Measurements from ENCODE around the gene SMPD2. TPM values are rescaled to one million over a fixed set of nuclear protein-coding genes. Genes with fewer than 3 reads are reported as not detected.

Gene SMPD2
- total RNA-seq, 1 donor from 2014 or later, result 9.8 TPM

DNA sequence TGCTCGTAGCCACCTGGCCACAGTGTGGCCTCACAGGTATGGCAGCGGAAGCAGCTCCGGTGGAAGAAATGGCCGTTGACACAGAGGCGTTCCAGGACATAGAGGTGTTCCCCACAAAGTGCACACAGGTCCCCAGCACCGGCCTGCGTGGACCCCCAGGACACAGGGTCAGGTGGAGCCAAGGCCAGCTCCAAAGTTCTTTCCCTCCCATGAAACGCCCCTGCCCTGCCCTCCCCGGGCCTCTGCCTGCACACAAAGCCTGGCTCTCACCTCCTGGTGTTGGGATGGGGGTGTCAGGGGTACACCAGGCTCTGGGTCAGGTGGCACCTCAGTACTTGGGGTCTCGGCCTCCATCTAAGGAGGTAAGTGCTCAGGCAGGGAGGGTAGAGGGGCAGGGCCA is 6.6 kb downstream of the SMPD2 start:
- no peak for DNase-seq (ENCODE audit: low spot score in 2 of 2, unreplicated experiment in 2 of 2)

GRCh38 chr6:109447878-109448555 is 7.5 kb downstream of the SMPD2 start:
- H3K36me3 Mint-ChIP-seq, result peaks cover 5% of the 10 kb centered on the region
- no peak for DNase-seq (ENCODE audit: low spot score in 2 of 2, unreplicated experiment in 2 of 2)
- TF ChIP-seq, protein P1, sequence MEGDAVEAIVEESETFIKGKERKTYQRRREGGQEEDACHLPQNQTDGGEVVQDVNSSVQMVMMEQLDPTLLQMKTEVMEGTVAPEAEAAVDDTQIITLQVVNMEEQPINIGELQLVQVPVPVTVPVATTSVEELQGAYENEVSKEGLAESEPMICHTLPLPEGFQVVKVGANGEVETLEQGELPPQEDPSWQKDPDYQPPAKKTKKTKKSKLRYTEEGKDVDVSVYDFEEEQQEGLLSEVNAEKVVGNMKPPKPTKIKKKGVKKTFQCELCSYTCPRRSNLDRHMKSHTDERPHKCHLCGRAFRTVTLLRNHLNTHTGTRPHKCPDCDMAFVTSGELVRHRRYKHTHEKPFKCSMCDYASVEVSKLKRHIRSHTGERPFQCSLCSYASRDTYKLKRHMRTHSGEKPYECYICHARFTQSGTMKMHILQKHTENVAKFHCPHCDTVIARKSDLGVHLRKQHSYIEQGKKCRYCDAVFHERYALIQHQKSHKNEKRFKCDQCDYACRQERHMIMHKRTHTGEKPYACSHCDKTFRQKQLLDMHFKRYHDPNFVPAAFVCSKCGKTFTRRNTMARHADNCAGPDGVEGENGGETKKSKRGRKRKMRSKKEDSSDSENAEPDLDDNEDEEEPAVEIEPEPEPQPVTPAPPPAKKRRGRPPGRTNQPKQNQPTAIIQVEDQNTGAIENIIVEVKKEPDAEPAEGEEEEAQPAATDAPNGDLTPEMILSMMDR (IDR thresholded peaks at IDR 0.05; ENCODE audit: unreplicated experiment), result no peak
- H3K27ac Mint-ChIP-seq, result no peak overlapping the region
- H3K4me1 Mint-ChIP-seq, result no peaks in the 10 kb centered on the region
- H3K27me3 Mint-ChIP-seq (ENCODE audit: low read depth), result no peaks in the 10 kb centered on the region
- H3K9me3 Mint-ChIP-seq, result no peaks in the 10 kb centered on the region
- H3K4me3 Mint-ChIP-seq, result no peak overlapping the region

More for the DNA sequence above, 6.6 kb downstream of the SMPD2 start:
- no peak overlapping the region for H3K27ac Mint-ChIP-seq
- H3K36me3 Mint-ChIP-seq, result peaks cover 5% of the 10 kb centered on the region
- TF ChIP-seq, protein P1 (IDR thresholded peaks at IDR 0.05; ENCODE audit: unreplicated experiment), result no peak
- H3K4me1 Mint-ChIP-seq, result peaks cover 4% of the 10 kb centered on the region
- no peaks in the 10 kb centered on the region for H3K27me3 Mint-ChIP-seq (ENCODE audit: low read depth)
- H3K4me3 Mint-ChIP-seq, result no peak overlapping the region
- no peaks in the 10 kb centered on the region for H3K9me3 Mint-ChIP-seq

DNA sequence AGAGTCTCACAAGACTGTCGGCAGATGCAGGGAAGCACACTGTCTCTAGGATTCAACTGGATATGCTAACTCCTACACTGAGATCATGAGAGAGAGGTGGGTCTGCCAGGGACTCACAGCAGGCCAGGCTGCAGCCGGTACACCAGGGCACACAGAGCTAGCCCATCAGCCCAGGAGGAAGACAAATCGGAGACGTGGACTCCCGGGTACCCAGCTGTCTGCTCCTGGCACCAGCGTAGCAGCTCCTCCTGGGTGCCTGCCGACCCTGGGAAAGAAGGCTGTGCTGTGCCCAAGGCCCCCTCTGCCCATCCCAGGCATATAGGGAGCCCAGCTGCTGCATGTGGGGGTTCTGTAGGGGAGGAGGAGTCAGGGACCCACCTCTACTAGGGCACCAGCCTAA is 8.1 kb downstream of the SMPD2 start:
- TF ChIP-seq, protein P1 (IDR thresholded peaks at IDR 0.05; ENCODE audit: unreplicated experiment), result no peak
- Mint-ChIP-seq H3K27ac (no peak overlapping the region), H3K9me3 (no peaks in the 10 kb centered on the region), H3K4me1 (no peaks in the 10 kb centered on the region), H3K4me3 (no peak overlapping the region), H3K27me3 (ENCODE audit: low read depth) (no peaks in the 10 kb centered on the region), H3K36me3 (peaks cover 5% of the 10 kb centered on the region)
- no peak for DNase-seq (ENCODE audit: low spot score in 2 of 2, unreplicated experiment in 2 of 2)

GRCh38 chr6:109449064-109449794 is 8.7 kb downstream of the SMPD2 start:
- Mint-ChIP-seq H3K4me3 (no peak overlapping the region), H3K36me3 (peaks cover 5% of the 10 kb centered on the region), H3K9me3 (no peaks in the 10 kb centered on the region), H3K27ac (no peak overlapping the region), H3K27me3 (ENCODE audit: low read depth) (peaks cover 1% of the 10 kb centered on the region), H3K4me1 (no peaks in the 10 kb centered on the region)
- TF ChIP-seq, protein P1 (IDR thresholded peaks at IDR 0.05; ENCODE audit: unreplicated experiment), result no peak
- no peak for DNase-seq (ENCODE audit: low spot score in 2 of 2, unreplicated experiment in 2 of 2)

DNA sequence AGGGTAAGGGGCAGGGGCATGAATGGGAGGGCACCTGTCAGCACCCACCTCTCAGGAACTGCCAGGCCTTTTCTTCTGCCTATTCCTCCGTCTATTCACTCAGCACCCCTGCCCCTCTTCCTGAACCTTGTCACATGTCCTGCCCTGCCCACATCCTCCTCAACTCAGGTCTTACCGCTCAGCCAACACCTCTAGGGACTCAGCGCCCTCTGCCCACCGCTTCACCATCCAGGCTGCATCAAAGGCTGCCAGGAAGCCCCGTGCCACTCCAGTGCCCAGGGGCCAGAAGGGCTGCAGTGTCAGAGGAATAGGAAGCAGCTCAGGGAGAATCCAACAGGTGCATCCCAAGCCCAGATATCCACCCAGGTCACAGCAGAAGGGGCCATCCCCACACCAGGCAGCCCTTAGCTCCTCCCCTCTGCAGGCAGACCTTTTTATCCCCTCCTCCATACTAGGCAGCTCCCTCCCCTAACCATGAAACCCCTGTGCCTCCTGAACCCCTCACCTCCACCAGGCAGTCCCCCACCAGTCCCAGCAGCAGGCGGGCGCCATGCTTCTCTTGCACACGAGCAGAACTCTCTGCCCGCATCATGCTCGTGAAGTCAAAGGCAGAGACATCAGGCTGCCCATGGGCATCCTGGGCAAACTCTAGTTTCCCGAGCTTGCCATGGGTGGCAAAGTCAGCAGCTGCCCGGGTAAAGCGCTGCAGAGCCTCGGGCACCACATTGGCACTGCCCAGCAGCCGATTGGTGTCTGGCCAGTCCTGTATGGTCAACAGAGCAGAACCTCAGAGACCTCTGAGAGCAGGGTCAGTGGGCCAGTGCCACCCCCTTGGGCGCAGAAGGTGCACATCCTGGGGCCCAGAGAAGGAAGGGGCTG is 9.5 kb downstream of the SMPD2 start:
- Mint-ChIP-seq H3K4me3 (no peak overlapping the region), H3K27me3 (ENCODE audit: low read depth) (peaks cover 2% of the 10 kb centered on the region), H3K36me3 (peaks cover 5% of the 10 kb centered on the region), H3K9me3 (no peaks in the 10 kb centered on the region), H3K4me1 (peaks cover 1% of the 10 kb centered on the region), H3K27ac (no peak overlapping the region)
- DNase-seq (ENCODE audit: low spot score in 2 of 2, unreplicated experiment in 2 of 2), result no peak
- TF ChIP-seq, protein P1 (IDR thresholded peaks at IDR 0.05; ENCODE audit: unreplicated experiment), result no peak

Data from mesothelial cell of epicardium (in vitro differentiated cells).